ENCODE measurements around the gene ADARB2.

Gene ADARB2

DNA sequence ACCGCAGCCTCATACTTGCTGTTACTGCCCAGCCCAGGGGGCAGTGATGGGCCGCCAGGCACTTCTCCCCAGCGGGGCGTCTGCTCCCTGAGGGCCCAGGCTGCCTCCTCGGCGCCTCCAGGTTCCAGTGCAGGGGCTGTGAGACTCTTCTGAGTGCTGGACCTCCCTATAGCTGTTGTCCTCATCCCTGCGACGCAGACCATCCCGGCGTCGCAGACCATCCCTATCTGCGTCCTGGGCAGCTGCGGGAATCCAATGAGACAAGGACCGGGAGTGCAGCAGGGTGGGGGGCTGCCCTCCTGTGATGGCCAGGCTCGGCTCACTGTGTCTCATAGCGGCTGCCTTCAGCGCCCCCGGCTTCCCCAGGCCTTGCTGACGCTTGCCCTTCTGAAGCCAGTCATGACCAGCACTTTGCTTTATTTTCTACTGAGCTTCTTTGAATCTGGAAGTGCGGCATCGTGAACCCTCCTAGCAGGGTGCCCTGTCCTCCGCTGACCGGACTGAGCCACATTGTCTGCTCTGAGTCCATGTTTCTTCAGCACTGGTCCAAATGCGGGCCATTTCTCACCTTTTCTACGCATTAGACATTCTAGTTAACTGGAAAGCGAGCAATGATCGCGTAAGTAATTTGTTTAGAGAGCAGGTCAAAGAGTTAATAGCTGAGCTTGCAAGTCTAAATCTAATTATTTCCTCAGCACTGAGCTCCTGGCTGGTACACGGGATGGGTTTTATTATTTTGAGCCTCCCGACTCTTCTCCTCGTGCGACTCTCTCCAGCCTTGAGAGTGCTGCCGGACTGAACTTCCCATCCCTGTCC, 341.6 kb downstream of the ADARB2 start:
- no peak for DNase-seq (ENCODE audit: low read depth)

DNA sequence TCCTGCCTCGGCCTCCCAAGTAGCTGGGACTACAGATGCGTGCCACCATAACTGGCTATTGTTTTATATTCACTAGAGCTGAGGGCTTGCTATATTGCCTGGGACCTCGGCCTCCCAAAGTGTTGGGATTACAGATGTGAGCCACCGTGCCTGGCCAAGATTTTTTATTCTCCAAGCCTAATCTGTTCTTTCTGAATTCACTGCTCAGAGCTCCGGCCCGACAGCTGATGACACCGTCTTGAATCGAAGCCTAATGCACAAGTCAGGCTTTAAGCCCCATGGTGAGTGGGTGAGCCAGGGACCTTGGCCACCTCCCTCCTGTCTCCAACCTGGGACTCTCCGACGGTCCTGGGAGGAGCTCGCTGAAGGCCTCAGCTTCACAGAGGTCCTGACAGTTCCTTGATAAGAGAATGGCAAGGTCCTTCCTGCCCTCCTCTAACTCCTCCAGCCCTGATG, 342.3 kb downstream of the ADARB2 start:
- no peak for DNase-seq (ENCODE audit: low read depth)

DNA sequence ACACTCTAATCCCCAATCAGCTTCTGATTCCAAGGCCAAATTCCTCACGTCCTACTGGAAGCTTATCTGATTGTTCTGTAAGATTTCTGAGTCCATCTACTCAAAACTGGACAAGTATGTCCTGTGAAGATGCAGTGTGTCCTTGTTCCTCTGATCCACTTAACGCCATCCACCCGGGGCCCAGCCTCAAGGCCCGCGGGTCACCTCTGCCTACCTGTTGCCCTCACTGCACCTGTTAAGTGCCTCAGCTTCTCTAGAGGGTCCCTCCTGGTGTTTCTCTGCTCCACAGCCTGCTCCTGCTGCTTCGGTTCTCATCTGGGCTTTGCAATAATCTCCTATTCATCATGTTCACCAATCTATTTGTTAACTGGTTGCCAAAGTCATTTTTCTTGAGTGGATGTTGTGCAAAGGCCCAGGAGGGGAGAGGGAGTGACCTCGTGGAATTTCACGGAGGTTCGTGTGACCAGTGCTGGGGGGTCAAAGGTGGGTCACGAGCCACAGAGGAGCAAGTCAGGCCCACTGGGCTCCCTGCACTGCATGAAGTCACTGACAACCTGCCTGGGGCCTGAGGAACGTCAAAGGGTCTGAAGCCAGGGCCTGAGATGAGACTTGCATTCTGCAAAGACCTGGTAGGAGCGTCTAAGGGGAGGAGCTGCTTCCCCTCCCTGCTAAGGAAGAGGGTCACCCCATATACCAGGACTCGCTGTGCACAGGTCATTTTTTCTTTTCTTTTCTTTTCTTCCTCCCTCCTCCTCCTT, 343.0 kb downstream of the ADARB2 start:
- no peak for DNase-seq (ENCODE audit: low read depth)

DNA sequence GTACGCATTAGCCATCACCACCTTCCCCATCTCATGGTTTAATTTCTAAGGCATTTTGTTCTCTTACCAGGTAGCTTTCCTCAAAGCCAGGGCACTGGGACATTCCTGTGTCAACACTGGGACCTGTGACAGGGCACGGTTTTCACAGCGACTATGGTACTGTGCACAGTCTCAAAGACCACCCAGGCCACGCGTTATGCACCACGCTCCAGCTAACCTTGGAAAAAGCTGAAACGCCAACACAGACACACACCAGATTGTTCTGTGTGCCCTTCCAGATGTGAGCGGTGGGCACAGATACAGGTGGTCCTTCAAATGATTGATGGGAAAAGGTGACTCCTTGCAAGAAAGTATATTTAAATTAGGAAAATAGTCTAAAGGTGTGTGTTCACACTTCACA, 343.8 kb downstream of the ADARB2 start:
- no peak for DNase-seq (ENCODE audit: low read depth)

DNA sequence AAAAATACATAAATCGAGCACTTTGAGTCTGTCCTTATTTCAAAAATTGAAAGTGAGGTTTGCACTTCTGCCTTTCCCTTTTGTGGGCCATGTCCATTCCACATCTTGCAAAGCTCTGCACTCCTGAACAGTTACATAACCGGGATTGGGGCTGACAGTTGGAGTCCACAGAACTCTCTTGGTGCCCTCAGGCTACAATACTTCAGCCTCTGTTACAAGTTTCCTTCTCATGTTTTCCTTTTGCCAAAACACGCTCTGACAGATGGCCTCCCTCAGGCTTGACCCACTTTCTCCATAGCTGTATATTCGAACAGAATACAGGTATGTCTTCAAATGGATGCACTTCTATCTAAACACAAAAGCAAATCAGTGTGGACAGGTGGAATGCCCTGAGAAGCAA, 345.2 kb downstream of the ADARB2 start:
- no peak for DNase-seq (ENCODE audit: low read depth)

DNA sequence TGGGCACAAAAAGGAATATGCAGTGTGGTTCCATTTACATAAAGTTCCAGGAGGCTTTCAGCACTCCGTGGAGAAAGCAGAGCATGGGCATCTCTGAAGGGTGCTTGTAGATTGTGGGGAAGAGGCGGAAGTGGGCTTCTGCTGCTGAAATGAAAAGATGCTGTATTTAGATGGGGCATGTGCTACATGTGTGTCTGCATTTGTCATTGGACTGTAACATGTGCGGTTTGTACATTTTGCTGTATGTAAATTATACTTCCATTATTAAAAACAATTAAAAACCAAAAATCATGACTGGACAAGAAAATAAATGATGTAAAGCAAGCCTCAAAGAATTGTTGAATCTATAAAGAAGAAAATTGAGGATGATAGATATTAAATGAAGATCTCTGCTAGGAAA, 347.1 kb downstream of the ADARB2 start:
- no peak for DNase-seq (ENCODE audit: low read depth)

DNA sequence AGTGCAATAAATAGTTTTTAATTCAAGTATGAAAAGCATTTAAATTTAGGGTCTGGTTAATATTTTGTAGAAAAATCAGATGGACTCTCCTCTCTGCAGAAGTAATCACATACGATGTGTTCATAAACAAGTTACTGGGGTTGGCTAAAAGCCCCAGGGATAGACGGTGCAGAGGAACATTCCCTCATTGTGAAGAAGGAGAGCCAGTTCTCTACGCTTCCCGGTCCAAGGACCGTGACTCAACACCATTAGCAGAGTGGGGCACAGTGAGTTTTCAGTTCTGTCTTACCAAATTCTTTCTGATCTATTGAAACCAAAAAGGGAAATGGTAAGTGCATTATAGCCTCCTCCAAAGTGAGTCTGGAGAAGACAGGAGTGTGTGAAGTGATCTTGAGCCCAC, 353.3 kb downstream of the ADARB2 start:
- no peak for DNase-seq (ENCODE audit: low read depth)

DNA sequence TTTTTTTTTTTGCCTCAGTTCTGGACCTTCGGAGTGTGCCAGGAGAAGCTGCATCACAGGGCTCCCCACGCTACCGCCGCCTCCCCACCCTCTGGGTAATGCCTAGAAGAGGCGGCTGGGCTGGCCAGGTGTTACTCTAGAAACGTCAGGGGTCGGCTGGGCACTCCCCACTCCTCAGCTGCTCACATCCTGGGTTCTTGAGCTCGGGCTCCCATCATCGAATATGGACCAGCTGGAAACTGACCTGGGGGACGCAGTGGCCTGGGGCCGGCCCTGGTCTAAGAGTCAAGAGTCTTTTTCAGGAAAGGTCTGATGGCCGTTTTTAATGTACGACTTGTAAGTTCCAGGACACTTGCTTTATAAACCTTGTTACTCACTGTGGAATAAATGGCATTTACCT, 354.6 kb downstream of the ADARB2 start:
- no peak for DNase-seq (ENCODE audit: low read depth)

DNA sequence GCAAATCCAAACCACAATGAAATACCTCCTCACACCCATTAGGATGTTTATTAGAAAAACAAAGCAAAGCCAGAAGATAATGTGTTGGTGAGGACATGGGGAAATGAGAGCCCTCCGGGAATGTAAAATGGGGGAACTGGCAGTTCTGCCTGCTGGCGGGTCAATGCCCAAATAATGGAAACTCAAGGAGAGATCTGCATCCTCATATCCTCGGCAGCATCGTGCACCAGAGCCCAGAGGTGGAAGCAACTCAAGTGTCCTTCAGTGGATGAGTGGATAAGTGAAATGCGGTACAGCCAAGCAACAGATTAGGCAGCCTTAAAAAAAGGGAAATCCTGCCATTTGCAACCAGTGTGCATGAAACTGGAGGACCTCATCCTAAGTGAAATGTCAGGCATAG, 356.0 kb downstream of the ADARB2 start:
- no peak for DNase-seq (ENCODE audit: low read depth)

DNA sequence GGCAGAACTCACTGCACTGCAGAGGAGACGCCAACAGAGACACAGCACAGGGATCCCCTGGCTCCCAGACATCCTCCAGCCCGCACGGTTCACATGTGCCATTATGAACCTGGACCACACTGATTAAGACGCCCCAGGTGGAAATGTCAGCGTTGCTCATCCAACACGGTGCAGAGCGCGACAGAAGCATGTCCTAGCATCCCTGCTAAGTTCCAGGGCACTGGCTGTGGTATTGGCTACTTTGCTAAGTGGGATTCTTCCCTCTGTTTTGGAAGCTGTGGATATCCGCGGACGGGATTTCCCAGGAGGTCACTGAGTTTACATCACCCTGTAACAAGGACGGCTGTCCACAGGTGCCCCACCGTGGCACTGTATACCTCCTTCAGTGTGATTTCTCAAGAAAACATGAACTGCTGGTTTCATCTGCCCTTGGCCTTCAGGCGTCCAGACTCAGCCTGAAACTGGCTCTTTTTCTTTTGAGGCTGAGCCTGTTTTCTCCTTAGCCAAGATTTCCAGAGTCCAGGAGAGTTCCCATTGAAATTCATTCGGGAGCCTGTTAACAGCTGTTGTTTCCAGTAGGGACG, 357.1 kb downstream of the ADARB2 start:
- no peak for DNase-seq (ENCODE audit: low read depth)

DNA sequence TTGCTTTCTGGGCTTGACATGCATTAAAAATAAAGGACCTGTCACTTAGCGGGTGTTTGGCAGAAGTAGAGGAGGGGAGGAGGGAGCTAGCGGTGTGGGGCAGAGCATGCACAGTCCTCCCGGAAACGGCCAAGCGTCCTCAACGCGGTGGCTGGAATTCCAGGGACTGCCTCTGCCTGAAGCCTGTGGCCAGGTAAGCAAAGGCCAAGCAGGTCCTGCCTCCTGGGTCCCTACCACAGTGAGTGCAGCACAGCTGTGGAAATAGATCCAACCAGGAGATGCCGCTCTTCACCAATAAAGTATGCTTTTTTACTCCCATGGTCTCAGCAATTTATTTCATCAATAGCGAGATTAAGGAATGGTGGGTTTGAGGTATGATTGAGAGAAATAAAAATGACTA, 357.7 kb downstream of the ADARB2 start:
- DNase-seq (ENCODE audit: low read depth): no peak

DNA sequence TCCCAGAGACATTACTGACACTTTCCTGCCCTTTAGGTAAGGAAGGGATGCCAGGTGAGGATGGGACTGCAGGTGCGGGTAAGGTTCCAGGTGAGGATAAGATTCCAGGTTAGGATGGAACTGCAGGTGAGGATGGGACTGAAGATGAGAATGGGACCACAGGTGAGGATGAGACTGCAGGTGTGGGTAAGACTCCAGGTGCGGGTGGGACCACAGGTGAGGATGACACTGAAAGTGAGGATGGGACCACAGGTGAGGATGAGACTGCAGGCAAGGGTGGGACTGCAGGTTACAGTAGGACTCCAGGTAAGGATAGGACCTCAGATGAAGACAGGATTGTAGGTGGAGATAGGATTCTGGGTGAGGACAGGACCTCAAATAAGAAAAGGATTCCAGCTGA, 358.9 kb downstream of the ADARB2 start:
- DNase-seq (ENCODE audit: low read depth): no peak

DNA sequence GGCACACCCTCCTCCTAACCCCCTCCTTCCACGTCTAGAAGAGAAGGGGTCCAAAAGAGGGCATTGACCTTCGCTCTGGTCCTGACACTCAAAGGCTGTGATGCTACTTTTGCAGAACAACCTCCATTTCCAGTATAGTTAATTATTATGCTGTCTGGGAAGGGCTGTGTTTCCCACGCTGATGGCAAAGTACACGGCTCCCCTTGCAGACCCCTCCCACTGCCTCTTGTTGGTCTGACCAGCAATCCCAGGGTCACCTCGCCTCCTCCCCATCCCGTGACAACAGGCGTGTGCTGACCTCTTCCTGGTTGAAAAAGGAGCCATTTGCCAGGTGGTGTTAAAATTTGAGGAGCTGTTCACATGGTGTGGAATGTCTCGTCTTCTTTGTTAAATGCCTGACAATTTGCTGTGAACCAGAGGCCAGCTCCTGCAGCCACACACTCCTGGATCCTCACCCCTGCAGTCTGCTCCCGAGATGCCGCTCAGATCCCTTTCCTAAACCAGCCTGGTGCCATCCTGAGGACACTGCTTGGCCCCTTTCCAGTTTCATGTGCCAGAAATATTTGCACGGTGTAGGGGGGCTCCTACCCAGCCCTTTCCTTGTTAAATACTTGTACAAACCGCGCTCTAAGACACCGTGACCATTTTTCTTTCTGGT, 359.5 kb downstream of the ADARB2 start:
- no peak for DNase-seq (ENCODE audit: low read depth)

DNA sequence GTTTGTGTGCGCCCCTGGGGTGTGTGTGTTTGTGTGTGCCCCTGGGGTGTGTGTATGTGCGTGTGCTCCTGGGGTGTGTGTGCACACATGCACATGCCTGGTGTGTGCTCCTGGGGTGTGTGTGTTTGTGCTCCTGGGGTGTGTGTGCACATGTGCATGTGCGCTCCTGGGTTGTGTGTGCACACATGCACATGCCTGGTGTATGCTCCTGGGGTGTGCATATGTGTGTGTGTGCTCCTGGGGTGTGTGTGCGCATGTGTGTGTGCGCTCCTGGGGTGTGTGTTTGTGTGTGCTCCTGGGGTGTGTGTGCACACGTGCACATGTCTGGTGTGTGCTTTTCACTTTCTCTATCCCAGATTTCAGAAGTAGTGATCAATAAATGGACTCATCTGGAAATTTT, 360.1 kb downstream of the ADARB2 start:
- no peak for DNase-seq (ENCODE audit: low read depth)

DNA sequence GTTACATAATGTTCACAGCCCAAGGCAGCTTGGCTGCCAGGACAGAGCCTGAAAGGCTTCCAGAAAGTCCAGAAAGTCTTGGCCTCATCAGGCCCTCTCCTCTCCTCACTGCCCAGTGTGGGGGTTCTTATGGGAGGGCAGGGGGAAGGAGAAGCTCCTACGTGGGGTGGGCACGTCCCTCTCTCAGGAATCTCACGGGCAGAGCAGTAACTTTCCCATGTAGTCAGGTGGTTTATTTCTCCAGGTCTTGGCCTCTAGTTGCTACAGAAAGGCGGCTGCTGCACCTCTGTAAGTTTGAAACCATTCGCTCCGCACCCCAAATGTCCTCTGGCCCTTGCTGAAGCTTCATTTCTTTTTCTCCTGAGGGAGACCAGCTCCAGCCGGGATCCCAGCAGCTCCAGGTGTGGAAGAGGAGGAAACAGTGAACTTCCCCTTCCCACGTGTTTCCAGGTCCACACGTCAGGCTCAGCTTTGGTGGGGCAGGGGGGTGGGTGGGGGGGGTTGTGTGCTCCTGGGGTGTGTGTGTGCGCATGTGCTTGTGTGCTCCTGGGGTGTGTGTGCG, 360.9 kb downstream of the ADARB2 start:
- no peak for DNase-seq (ENCODE audit: low read depth)

DNA sequence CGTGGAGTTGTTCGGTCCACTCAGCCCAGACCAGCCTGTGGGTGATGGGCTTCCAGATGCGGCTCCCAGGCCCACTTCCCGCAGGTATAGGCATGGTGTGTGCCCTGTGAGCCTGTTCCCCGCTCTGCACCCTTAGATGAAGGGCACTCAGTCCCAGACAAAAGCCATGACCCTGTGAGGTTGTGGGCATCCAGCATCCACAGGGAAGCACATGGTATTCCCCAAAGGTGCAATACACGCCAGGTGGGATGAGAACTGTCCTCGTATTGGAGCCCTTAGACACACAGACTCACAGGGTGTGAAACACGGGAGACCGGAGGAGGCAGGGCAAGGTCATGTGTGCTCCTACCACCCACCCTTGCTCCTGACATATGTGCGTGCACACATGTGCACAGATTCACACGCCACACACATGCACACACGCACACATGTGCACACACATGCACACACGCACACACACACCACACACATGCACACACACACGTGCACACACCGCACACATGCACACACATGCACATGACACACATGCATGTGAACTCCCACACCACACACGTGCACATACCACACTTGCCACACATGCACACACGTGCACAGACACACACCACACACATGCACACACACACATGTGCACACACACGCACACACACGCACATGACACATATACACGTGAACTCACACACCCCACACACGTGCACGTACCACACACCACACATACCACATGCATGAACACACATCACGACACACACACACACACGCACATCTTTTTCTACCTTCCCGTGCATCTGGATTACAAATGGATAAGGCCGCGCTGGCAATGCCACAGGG, 361.8 kb downstream of the ADARB2 start:
- no peak for DNase-seq (ENCODE audit: low read depth)

DNA sequence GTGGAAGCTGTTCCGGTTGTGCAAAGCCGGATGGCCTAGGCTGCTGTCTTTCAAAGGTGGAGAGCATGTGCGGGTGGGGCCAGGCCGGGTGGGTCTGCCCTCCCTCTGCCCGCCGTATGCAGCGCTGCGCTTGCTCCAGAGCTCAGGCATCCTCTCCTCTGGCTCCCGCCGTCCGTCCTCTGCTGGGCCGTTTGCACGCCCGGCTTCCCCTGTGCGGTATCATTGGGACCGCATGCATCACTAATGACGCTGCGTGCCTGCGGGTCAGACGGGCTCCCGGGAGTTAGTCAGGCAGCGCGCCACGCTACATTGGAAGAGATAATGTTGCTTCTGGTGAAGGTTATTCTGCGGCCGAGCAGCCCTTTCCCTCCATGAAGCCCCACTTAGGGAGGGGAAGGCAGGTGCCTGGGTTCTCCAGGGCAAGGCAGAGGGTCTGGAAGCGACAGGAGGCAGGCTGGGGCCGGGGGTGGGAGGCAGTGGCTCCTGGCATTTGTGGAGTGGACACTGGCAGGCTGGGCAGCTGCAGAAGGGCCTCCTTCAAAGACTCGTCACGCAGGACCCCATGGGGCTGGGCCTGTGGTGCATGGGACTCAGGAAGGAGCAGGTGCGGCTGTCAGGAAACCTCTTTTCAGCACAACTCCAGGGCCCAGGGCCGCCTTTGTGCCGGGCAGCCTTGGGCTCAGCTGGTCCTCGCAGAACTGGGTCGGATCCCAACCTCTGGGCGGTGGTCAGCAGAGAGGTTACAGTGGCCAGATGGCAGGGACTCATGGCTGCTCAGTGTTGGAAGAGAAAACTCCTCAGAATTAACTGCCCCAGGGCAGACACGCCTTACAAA, 362.6 kb downstream of the ADARB2 start:
- DNase-seq (ENCODE audit: low read depth): no peak

DNA sequence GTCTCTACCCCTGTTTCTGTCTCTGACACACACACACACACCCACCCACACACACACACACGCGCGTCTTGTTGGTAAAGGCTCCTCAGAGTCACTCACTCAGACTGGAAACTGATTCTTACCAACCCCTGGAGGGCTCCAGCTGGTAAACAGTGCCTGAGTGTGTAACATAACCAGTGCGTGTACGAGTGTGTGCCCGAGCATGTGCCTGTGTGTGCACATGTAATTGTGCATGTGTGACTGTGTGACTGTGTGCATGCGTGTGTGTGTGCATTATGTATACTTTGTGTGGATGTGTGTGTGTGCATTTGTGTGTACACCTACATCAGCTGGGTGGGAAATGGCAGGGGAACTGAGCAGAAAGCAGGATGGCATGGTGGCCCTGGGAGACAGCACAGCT, 364.0 kb downstream of the ADARB2 start:
- no peak for DNase-seq (ENCODE audit: low read depth)

DNA sequence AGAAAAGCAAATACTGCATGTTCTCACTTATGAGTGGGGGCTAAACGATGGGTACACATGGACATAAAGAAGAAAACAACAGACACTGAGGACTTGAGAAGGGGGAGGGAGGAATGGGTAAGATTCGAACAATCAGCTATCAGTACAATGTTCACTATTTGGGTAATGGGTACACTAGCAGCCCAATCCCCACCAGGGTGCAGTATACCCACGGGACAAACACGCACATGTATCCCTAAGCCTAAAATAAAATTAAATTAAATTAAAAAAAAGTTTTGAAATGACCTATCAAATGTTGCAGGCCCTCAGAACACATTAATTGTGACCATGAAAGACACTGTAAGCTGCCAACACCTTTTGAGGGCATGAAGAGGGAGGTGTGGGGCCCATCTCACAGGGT, 365.1 kb downstream of the ADARB2 start:
- DNase-seq (ENCODE audit: low read depth): no peak

DNA sequence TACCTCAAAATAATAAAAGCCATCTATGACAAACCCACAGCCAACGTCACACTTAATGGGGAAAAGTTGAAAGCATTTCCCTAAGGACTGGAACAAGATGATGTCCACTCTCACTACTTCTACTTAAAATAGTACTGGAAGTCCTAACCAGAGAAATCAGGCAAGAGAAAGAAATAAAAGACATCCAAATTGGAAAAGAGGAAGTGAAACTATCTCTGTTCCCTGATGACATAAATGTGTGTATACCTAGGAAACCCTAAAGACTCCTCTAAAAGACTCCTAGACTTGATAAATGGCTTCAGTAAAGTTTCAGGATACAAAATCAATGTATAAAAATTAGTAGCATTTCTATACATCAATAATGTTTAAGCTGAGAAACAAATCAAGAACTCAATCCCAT, 367.0 kb downstream of the ADARB2 start:
- DNase-seq (ENCODE audit: low read depth): no peak

All from T follicular helper cell (primary cell).